Kidney (tissue), 14 donors: ENCODE data around the gene COL26A1. TPM values are rescaled to one million over a fixed set of nuclear protein-coding genes. Genes with fewer than 3 reads are reported as not detected.

Experiments used
- DNase-seq, 5 donors: peaks; one replicate each; pipeline ENCODE4 v3.0.0-alpha.2; 2013 to 2020
- FAIRE-seq: peaks from 2 replicates; lab custom pipeline; 2012; peaks lifted over from hg19 to GRCh38; lab: Jason Lieb, UNC
- H3K27ac ChIP-seq, 2 donors: one replicate each; pipeline ENCODE4 v1.7.0; 2013; ENCODE audit warnings: low read depth in 2 of 2, low read length in 2 of 2, inconsistent platforms in 1 of 2
- H3K27me3 ChIP-seq: one replicate; pipeline ENCODE4 v1.7.1; 2013; ENCODE audit warnings: low read length, inconsistent platforms; ENCODE audit not compliant: control insufficient read depth, insufficient read depth
- H3K36me3 ChIP-seq, 3 donors: one replicate each; pipeline versions ENCODE4 v1.7.0 to v1.7.1; 2013; ENCODE audit warnings: low read length in 3 of 3, control low read depth in 1 of 3, inconsistent platforms in 1 of 3; ENCODE audit not compliant: insufficient read depth in 3 of 3, control insufficient read depth in 2 of 3
- H3K4me1 ChIP-seq, 3 donors: one replicate each; pipeline versions ENCODE4 v1.7.0 to v1.7.1; 2013; ENCODE audit warnings: low read length in 3 of 3, inconsistent platforms in 1 of 3, low read depth in 1 of 3; ENCODE audit not compliant: control insufficient read depth in 2 of 3, insufficient read depth in 2 of 3
- H3K4me3 ChIP-seq, 3 donors: one replicate each; pipeline versions ENCODE4 v1.7.0 to v1.8.1; 2013; ENCODE audit warnings: low read length in 3 of 3, control low read depth in 1 of 3, inconsistent platforms in 1 of 3
- H3K9ac ChIP-seq, 3 donors: one replicate each; pipeline versions ENCODE4 v1.7.0 to v1.7.1; 2013; ENCODE audit warnings: low read length in 3 of 3, control low read depth in 1 of 3, inconsistent platforms in 1 of 3
- H3K9me3 ChIP-seq, 3 donors: one replicate each; pipeline versions ENCODE4 v1.7.0 to v1.7.1; 2013; ENCODE audit warnings: low read length in 3 of 3, control low read depth in 1 of 3, inconsistent platforms in 1 of 3; ENCODE audit not compliant: control insufficient read depth in 2 of 3, insufficient read depth in 1 of 3
- intact Hi-C: fragments of 100-400 bp; cut with DNase I; formaldehyde crosslinking; loops from one replicate; pipeline ENCODE4 v1.11.1; 2022
- polyA plus RNA-seq: library from polyadenylated mRNA; stranded (reverse); fragments of 350-450 nt; fragmentation: Illumina TruSeq; extraction: RNeasy Lipid Tissue Mini Kit (QIAGEN cat#74804); gene quantifications from one replicate; pipeline ENCODE4 v1.2.3, GENCODE V29; 2014; ENCODE audit warnings: low read depth, low replicate concordance; ENCODE audit not compliant: insufficient read depth
- total RNA-seq: library from RNA; stranded (reverse); fragmentation: NEBNext Ultra II Directional; extraction: Animal tissue kit (Norgen Biotek cat#: 25700); gene quantifications from one replicate; pipeline ENCODE4 v1.2.1, GENCODE V29; 2021
- TF ChIP-seq, protein P1 (sequence below): IDR thresholded peaks from 3 replicates; pipeline ENCODE4 v1.5.1; 2012; ENCODE audit warnings: mild to moderate bottlenecking, moderate library complexity, borderline replicate concordance; ENCODE audit not compliant: insufficient read depth; ENCODE audit errors: extremely low read depth
- donor health status: control.
- donor health status: control.
- donor health status: control.
- donor health status: control.
- donor health status: control.
- donor health status: DM: yes; HTN: yes; CAD: no.
- donor health status: Normal renal cell carcinoma (clear cell type).

The COL26A1 gene
- total and polyA plus RNA-seq, 2 donors from 2014 or later = 1.2 to 3.5 TPM

DNA sequence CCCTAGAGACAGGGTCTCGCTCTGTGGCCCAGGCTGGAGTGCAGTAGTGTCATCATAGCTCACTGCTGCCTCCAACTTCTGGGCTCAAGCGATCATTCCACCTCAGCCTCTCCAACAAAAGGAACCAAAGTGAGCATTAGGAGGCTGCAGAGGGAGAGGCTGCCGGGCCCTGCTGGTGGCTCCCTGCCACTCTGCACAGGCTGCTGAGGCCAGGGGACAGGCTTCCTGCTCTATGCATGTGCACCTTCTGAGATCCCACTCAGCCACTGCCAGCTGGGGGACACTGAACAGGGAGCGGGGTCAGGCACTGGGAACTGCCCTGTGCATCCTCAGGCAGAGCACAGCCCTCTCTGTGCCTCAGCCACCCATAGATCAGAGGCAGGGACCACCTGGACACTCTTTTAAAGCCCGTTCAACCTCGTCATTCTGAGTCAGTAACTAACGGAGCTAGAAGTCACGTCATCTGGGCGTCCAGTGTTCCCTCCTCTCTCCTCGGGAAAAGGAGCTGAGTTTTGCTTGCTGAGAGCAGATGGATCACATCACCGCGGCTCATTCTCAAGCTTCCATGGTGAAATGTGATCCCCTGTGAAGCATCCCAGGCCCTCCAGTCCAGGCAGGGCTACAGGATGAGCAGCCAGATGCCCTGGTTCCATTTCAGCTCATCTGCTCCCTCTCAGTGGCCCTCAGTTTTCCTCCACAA is 156.8 kb downstream of the COL26A1 start:
- Histone ChIP-seq H3K27ac (no peak overlapping the region), H3K27me3 (no peaks in the 10 kb centered on the region), H3K4me3 (no peak overlapping the region), H3K4me1 (no peaks in the 10 kb centered on the region), H3K36me3 (no peaks in the 10 kb centered on the region), H3K9ac (no peak overlapping the region), H3K9me3 (no peaks in the 10 kb centered on the region)
- DNase-seq (peak in 4 of 5 donors; percentile 73 to 91 (median 80)), FAIRE-seq (no peak)
- intact Hi-C loops = no loop called here
- TF ChIP-seq, protein P1, sequence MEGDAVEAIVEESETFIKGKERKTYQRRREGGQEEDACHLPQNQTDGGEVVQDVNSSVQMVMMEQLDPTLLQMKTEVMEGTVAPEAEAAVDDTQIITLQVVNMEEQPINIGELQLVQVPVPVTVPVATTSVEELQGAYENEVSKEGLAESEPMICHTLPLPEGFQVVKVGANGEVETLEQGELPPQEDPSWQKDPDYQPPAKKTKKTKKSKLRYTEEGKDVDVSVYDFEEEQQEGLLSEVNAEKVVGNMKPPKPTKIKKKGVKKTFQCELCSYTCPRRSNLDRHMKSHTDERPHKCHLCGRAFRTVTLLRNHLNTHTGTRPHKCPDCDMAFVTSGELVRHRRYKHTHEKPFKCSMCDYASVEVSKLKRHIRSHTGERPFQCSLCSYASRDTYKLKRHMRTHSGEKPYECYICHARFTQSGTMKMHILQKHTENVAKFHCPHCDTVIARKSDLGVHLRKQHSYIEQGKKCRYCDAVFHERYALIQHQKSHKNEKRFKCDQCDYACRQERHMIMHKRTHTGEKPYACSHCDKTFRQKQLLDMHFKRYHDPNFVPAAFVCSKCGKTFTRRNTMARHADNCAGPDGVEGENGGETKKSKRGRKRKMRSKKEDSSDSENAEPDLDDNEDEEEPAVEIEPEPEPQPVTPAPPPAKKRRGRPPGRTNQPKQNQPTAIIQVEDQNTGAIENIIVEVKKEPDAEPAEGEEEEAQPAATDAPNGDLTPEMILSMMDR = no peak

DNA sequence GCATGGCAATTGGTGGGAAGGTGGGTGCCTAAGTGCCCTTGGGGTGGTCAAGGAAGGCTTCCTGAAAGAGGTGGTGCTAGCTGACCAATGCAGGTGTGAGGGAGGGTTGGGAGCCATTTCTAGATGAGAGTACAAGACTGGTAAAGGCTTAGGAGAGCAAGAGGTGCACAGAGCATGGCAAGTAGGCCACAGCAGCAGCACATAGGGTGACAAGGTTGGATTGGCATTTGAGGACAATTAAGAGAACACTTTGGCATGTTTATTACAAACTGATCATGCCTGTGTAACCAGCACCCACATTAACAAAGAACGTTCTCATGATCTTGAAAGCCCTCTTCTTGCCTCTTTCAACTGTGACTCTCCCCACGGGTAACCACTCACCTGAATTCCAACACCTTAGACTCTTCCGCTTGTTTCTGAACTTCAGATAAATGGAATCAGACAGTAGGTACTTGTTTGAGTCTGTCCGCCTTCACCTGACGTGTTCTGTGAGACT is 158.8 kb downstream of the COL26A1 start:
- intact Hi-C loops = no loop called here
- no peaks in the 10 kb centered on the region for H3K9me3 ChIP-seq
- FAIRE-seq = no peak
- no peak for DNase-seq
- no peak overlapping the region for H3K9ac ChIP-seq
- H3K4me1 ChIP-seq = no peaks in the 10 kb centered on the region
- H3K27me3 ChIP-seq = no peaks in the 10 kb centered on the region
- no peaks in the 10 kb centered on the region for H3K36me3 ChIP-seq
- no peak overlapping the region for H3K4me3 ChIP-seq
- TF ChIP-seq, protein P1 = no peak
- no peak overlapping the region for H3K27ac ChIP-seq

DNA sequence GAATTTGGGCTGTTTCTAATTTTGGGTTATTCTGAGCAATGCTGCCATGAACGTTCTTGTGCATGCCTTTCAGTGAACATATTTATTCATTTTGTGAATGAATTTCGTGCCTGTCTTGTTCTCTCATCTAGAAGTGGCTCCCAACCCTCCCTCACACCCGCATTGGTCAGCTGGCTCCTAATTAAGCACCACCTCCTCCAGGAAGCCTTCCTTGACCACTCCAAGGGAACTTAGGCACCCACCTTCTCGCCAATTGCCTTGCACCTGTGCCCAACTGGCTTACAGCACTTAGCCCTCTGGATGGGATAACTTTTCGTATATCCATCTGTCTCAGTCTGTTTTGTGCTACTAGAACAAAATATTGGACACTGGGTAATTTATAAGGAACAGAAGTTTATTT is 159.3 kb downstream of the COL26A1 start:
- H3K4me3 ChIP-seq = no peak overlapping the region
- H3K4me1 ChIP-seq = no peaks in the 10 kb centered on the region
- TF ChIP-seq, protein P1 = no peak
- H3K9ac ChIP-seq = no peak overlapping the region
- H3K36me3 ChIP-seq = no peaks in the 10 kb centered on the region
- H3K9me3 ChIP-seq = no peaks in the 10 kb centered on the region
- no peak for FAIRE-seq
- no peaks in the 10 kb centered on the region for H3K27me3 ChIP-seq
- no peak overlapping the region for H3K27ac ChIP-seq
- intact Hi-C loops = no loop called here
- DNase-seq = no peak
